ENCODE data around the gene SOX6.

- TF ChIP-seq REST (IDR thresholded peaks at IDR 0.05; ENCODE audit: insufficient read depth in 1 of 2, low read depth in 2 of 2, low read length in 2 of 2) (no peak), POLR2AphosphoS5 (IDR thresholded peaks at IDR 0.05; ENCODE audit: low read depth, low read length) (no peak)
These were observed 400.0 kb downstream of the SOX6 start for GRCh38 chr11:15956302-15956701.
